AG10803 (cell line): ENCODE measurements around the gene COG7.
A peak's percentile ranks its signal among the peaks of the same experiment; 100 is the strongest.

Experiments
- DNase-seq: peaks from one replicate; pipeline ENCODE4 v3.0.0; 2010; ENCODE audit warnings: low read depth
- H3K4me3 ChIP-seq: 2 replicates; pipeline ENCODE4 v1.5.1; 2011; ENCODE audit warnings: mild to moderate bottlenecking, low read length, control low read depth
- TF ChIP-seq, protein P1 (sequence below): conservative IDR thresholded peaks from 2 replicates; pipeline ENCODE4 v1.5.1; 2011; ENCODE audit warnings: mild to moderate bottlenecking, low read length, control low read depth, inconsistent platforms

The COG7 gene

DNA sequence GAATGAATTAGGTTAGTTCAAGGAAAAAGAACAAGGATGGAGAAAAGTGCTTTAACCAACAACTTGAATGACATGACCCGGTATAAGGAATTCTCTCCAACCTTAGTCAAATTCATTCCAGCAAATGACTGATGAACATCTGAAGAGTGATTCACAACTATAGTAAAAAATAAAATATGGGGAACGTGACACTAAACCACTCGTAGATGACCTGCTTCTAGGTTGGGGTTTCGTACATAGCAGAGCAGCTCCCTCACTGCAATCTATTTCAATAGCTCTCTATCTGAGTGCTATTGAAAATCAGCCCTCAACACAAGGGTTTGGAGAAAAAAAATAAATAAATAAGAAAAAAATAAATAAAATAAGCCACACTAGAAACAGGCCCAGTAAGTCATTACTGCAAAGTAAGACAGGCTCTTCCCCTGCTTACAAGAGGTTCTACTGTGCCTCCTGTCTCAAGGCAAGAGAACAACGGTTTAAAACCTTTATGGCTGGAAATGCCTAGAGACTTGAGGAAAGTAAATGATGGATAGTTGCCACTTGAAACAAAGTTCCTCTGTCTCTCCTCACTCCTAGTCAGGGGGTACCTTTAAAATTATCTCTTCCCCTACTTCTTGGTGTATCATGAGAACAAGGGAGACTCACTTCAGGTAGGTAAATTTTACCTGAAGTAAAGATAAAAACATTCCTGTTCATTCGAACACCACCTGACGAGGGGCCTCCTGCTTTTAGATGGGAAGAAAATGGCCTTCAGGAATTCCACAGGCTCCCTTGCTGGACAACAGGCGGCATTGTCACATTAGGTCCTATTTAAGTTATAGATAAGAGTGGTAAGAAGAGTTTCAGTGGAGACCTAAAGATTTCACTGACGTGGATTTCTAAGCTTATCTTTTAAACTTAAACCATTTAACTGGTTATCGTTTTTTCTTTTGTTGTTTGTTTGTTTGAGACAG lies 20.5 kb downstream of the COG7 start:
- TF ChIP-seq, protein P1, sequence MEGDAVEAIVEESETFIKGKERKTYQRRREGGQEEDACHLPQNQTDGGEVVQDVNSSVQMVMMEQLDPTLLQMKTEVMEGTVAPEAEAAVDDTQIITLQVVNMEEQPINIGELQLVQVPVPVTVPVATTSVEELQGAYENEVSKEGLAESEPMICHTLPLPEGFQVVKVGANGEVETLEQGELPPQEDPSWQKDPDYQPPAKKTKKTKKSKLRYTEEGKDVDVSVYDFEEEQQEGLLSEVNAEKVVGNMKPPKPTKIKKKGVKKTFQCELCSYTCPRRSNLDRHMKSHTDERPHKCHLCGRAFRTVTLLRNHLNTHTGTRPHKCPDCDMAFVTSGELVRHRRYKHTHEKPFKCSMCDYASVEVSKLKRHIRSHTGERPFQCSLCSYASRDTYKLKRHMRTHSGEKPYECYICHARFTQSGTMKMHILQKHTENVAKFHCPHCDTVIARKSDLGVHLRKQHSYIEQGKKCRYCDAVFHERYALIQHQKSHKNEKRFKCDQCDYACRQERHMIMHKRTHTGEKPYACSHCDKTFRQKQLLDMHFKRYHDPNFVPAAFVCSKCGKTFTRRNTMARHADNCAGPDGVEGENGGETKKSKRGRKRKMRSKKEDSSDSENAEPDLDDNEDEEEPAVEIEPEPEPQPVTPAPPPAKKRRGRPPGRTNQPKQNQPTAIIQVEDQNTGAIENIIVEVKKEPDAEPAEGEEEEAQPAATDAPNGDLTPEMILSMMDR = no peak
- H3K4me3 ChIP-seq = no peak overlapping the region
- no peak for DNase-seq

DNA sequence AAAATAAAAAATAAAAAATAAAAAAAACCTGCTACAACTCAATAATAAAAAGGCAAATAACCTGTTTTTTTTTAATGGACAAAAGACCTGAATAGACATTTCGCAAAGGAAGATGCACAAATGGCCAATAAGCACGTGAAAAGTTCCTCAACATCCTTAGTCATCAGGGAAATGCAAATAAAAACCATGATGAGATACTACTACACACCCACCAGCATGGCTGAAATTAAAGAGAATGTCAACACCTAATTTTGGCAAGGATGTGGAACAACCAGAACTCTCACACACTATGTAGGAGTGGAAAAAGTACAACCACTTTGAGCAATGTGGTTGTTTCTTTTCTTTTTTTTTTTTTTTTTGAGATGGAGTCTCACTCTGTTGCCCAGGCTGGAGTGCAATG lies 24.6 kb downstream of the COG7 start:
- TF ChIP-seq, protein P1 = no peak
- no peak overlapping the region for H3K4me3 ChIP-seq
- no peak for DNase-seq

- DNase-seq = no peak
- no peak overlapping the region for H3K4me3 ChIP-seq
- TF ChIP-seq, protein P1 = no peak
Observed at GRCh38 chr16:23424292-23424958, 28.6 kb downstream of the COG7 start.

DNA sequence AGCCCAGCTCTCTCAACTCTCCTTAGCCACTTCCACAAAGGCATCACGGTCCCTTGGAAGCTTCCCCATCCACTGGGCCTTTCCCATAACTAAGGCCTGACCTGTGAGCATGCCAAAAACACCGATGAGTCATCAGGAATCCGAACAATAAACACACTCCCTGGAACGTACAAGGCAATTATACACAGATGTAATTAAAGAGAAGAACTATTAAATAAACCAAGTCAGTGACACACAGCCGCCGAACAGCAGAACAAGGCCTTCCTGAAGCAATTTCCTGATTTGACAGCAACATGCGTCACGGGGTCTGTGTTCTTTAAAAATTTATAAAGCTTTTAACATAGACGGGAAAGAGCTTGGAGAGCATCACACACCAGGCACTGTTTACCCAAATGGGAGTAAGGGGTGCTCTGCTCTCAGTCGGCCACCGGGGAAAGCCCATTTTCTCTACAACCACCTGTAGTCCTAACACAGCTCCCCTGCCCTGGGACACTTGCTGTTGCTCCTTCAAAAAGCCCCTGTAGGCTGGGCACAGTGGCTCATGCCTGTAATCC lies 29.4 kb downstream of the COG7 start:
- TF ChIP-seq, protein P1 = no peak
- H3K4me3 ChIP-seq = no peak overlapping the region
- peak; percentile 96 for DNase-seq

GRCh38 chr16:23420011-23420410 lies 33.0 kb downstream of the COG7 start:
- TF ChIP-seq, protein P1 = no peak
- H3K4me3 ChIP-seq = no peak overlapping the region
- peak; percentile 45 for DNase-seq

GRCh38 chr16:23416816-23417215 lies 36.2 kb downstream of the COG7 start:
- DNase-seq = no peak
- H3K4me3 ChIP-seq = no peak overlapping the region
- TF ChIP-seq, protein P1 = no peak

- TF ChIP-seq, protein P1 = no peak
- no peak overlapping the region for H3K4me3 ChIP-seq
- no peak for DNase-seq
Observed at GRCh38 chr16:23414731-23415130, 38.3 kb downstream of the COG7 start.
